WTC11 (cell line): ENCODE results near the gene ZPBP. TPM values are rescaled to one million over a fixed set of nuclear protein-coding genes. Genes with fewer than 3 reads are reported as not detected.

ENCODE experiments used
- ATAC-seq: fragments of 200-7000 bp; cut with Tn5 transposase; 2 replicates; pipeline ENCODE4 v1.10.0; 2021; ENCODE audit warnings: mild to moderate bottlenecking, moderate library complexity
- CTCF ChIA-PET: fragments of 300-600 bp; sonication (Branson Sonifier 250); formaldehyde crosslinking; loops from one replicate; lab custom pipeline; 2021; ENCODE audit warnings: antibody characterized with exemption; lab: Charles Lee
- POLR2A ChIA-PET: fragments of 350-600 bp; sonication (Branson Sonifier 250); formaldehyde crosslinking; loops from one replicate; lab custom pipeline; 2021; ENCODE audit warnings: antibody characterized with exemption; lab: Charles Lee
- DNase-seq: peaks from one replicate; pipeline ENCODE4 v3.0.0; 2021; ENCODE audit warnings: low spot score
- H3K27ac Mint-ChIP-seq: 2 replicates; pipeline ENCODE4 v1.8.0; 2021; ENCODE audit warnings: mixed read lengths
- H3K27me3 Mint-ChIP-seq: 2 replicates; pipeline ENCODE4 v1.8.0; 2021; ENCODE audit warnings: low read depth, mild to moderate bottlenecking, moderate library complexity, mixed read lengths
- H3K36me3 Mint-ChIP-seq: 2 replicates; pipeline ENCODE4 v1.8.0; 2021; ENCODE audit warnings: mixed read lengths
- H3K4me1 Mint-ChIP-seq: 2 replicates; pipeline ENCODE4 v1.8.0; 2022; ENCODE audit warnings: mixed read lengths
- H3K4me3 Mint-ChIP-seq: 2 replicates; pipeline ENCODE4 v1.8.0; 2021; ENCODE audit warnings: mild to moderate bottlenecking, moderate library complexity, mixed read lengths
- H3K9me3 Mint-ChIP-seq: 2 replicates; pipeline ENCODE4 v1.8.0; 2021; ENCODE audit warnings: mixed read lengths
- AFF4 ChIP-seq: sonication (generic); formaldehyde crosslinking; IDR thresholded peaks from 2 replicates; pipeline ENCODE4 v1.8.1; 2023; ENCODE audit warnings: mild to moderate bottlenecking, missing genetic modification reagents, borderline replicate concordance
- ATF3 ChIP-seq: sonication (generic); formaldehyde crosslinking; conservative IDR thresholded peaks from 2 replicates; pipeline ENCODE4 v1.8.1; 2022; ENCODE audit warnings: mild to moderate bottlenecking, missing genetic modification reagents
- CDX4 ChIP-seq: fragments of 250-450 bp; sonication (Bioruptor Pico); IDR thresholded peaks from 2 replicates; pipeline ENCODE4 v1.9.0; 2021; ENCODE audit warnings: moderate library complexity, mild to moderate bottlenecking, inconsistent platforms, borderline replicate concordance
- CREB1 ChIP-seq: sonication (generic); formaldehyde crosslinking; IDR thresholded peaks from 2 replicates; pipeline ENCODE4 v1.8.0; 2023; ENCODE audit warnings: mild to moderate bottlenecking, missing genetic modification reagents
- FOXK1 ChIP-seq: sonication (generic); formaldehyde crosslinking; IDR thresholded peaks from 2 replicates; pipeline ENCODE4 v1.8.0; 2022; ENCODE audit warnings: mild to moderate bottlenecking, moderate library complexity, missing genetic modification reagents
- GRHL2 ChIP-seq: fragments of 250-450 bp; sonication (Bioruptor Pico); IDR thresholded peaks from 2 replicates; pipeline ENCODE4 v1.8.0; 2022; ENCODE audit warnings: mild to moderate bottlenecking, moderate library complexity; ENCODE audit not compliant: insufficient replicate concordance, severe bottlenecking
- HMGA2 ChIP-seq: fragments of 250-450 bp; sonication (Bioruptor Pico); IDR thresholded peaks from 2 replicates; pipeline ENCODE4 v1.4.0; 2021; ENCODE audit warnings: mild to moderate bottlenecking, moderate library complexity
- SP1 ChIP-seq: sonication (generic); formaldehyde crosslinking; conservative IDR thresholded peaks from 2 replicates; pipeline ENCODE4 v1.8.1; 2022; ENCODE audit warnings: missing genetic modification reagents
- ZNF121 ChIP-seq: sonication (generic); formaldehyde crosslinking; IDR thresholded peaks from 2 replicates; pipeline ENCODE4 v1.8.0; 2023; ENCODE audit warnings: missing genetic modification reagents
- ZNF263 ChIP-seq: sonication (generic); formaldehyde crosslinking; IDR thresholded peaks from 2 replicates; pipeline ENCODE4 v1.8.1; 2022; ENCODE audit warnings: low read depth, mild to moderate bottlenecking, moderate library complexity, missing genetic modification reagents
- ZNF532 ChIP-seq: fragments of 250-450 bp; sonication (Bioruptor Pico); IDR thresholded peaks from 2 replicates; pipeline ENCODE4 v1.9.0; 2021; ENCODE audit warnings: mild to moderate bottlenecking, borderline replicate concordance
- total RNA-seq: library from RNA; stranded (reverse); gene quantifications from 3 replicates; pipeline ENCODE4 v1.2.3, GENCODE V29; 2021
- TF ChIP-seq, protein P1 (sequence below): sonication (generic); formaldehyde crosslinking; IDR thresholded peaks from 2 replicates; pipeline ENCODE4 v1.8.0; 2023; ENCODE audit warnings: mild to moderate bottlenecking, missing genetic modification reagents
- TF ChIP-seq, protein P2 (sequence below): sonication (generic); formaldehyde crosslinking; IDR thresholded peaks from 2 replicates; pipeline ENCODE4 v1.8.0; 2023; ENCODE audit warnings: missing genetic modification reagents
- TF ChIP-seq, protein P3 (sequence below): sonication (generic); formaldehyde crosslinking; IDR thresholded peaks from 2 replicates; pipeline ENCODE4 v1.8.0; 2022; ENCODE audit warnings: mild to moderate bottlenecking, missing genetic modification reagents

Gene ZPBP
- total RNA-seq, 1 experiment from 2014 or later: not detected

DNA sequence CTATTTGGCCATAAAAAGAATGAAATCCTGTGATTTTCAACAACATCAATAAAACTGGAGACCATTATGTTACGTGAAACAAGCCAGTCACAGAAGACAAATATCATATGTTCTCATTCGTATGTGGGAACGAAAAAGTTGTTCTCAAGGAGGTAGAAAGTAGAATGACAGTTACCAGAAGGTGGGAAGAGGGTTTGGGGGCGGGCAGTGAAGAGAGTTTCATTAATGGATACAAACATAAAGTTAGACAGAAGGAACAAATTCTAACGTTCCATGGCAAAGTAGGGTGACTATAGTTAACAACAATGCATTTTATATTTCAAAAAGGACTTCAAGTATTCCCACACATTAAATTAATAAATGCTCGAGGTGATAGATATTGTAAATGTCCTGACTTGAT, 97.4 kb downstream of the ZPBP start (continued):
- TF ChIP-seq, protein P1, sequence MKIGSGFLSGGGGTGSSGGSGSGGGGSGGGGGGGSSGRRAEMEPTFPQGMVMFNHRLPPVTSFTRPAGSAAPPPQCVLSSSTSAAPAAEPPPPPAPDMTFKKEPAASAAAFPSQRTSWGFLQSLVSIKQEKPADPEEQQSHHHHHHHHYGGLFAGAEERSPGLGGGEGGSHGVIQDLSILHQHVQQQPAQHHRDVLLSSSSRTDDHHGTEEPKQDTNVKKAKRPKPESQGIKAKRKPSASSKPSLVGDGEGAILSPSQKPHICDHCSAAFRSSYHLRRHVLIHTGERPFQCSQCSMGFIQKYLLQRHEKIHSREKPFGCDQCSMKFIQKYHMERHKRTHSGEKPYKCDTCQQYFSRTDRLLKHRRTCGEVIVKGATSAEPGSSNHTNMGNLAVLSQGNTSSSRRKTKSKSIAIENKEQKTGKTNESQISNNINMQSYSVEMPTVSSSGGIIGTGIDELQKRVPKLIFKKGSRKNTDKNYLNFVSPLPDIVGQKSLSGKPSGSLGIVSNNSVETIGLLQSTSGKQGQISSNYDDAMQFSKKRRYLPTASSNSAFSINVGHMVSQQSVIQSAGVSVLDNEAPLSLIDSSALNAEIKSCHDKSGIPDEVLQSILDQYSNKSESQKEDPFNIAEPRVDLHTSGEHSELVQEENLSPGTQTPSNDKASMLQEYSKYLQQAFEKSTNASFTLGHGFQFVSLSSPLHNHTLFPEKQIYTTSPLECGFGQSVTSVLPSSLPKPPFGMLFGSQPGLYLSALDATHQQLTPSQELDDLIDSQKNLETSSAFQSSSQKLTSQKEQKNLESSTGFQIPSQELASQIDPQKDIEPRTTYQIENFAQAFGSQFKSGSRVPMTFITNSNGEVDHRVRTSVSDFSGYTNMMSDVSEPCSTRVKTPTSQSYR (CRISPR knock-in tag): no peak
- TF ChIP-seq AFF4 (CRISPR knock-in tag) (no peak), ZNF121 (CRISPR knock-in tag) (no peak), CREB1 (CRISPR knock-in tag) (no peak), HMGA2 (CRISPR knock-in tag) (no peak), CDX4 (CRISPR knock-in tag) (no peak), ZNF263 (CRISPR knock-in tag) (no peak), FOXK1 (CRISPR knock-in tag) (no peak)

DNA sequence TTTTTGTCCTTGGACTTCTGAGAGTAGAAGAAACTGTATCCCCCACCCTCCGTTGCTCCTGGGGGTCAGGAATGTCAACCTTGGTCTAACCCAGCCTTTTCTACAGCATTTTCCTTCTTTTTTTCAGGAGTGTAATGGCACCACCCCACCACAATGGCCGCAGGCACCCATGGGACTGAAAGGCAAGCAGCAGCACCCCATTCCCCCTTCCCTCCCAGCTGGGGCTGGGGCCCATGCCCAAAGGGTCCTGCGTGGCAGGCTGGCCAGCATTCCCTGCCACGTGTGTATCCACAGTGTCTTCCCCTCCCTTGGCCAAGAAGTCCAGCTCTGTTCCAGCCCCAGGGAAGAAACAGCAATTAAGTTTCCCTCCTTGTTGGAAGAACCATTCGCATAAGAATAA, 106.9 kb downstream of the ZPBP start:
- H3K27me3 Mint-ChIP-seq: no peaks in the 10 kb centered on the region
- peaks cover 55% of the 10 kb centered on the region for H3K9me3 Mint-ChIP-seq
- TF ChIP-seq ZNF121 (CRISPR knock-in tag): no peak
- TF ChIP-seq SP1: no peak
- TF ChIP-seq ATF3 (CRISPR knock-in tag): no peak
- TF ChIP-seq, protein P2, sequence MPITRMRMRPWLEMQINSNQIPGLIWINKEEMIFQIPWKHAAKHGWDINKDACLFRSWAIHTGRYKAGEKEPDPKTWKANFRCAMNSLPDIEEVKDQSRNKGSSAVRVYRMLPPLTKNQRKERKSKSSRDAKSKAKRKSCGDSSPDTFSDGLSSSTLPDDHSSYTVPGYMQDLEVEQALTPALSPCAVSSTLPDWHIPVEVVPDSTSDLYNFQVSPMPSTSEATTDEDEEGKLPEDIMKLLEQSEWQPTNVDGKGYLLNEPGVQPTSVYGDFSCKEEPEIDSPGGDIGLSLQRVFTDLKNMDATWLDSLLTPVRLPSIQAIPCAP (CRISPR knock-in tag): no peak
- TF ChIP-seq ZNF532: no peak
- TF ChIP-seq GRHL2 (CRISPR knock-in tag): no peak
- TF ChIP-seq, protein P3, sequence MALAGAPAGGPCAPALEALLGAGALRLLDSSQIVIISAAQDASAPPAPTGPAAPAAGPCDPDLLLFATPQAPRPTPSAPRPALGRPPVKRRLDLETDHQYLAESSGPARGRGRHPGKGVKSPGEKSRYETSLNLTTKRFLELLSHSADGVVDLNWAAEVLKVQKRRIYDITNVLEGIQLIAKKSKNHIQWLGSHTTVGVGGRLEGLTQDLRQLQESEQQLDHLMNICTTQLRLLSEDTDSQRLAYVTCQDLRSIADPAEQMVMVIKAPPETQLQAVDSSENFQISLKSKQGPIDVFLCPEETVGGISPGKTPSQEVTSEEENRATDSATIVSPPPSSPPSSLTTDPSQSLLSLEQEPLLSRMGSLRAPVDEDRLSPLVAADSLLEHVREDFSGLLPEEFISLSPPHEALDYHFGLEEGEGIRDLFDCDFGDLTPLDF: no peak
- TF ChIP-seq, all 79 proteins: peak for 0
- Mint-ChIP-seq H3K36me3 (peaks cover 45% of the 10 kb centered on the region), H3K4me1 (0 out of 2 replicates have a peak, but pooled peaks cover 3% of the 10 kb centered on the region), H3K4me3 (no peak overlapping the region), H3K27ac (no peak overlapping the region)
- no peak for ATAC-seq
- ChIA-PET CTCF (no interaction called here), POLR2A (no interaction called here)
- no peak for DNase-seq
